Neural cell (in vitro differentiated cells): Measurements from ENCODE around the gene NBDY.

Source experiments
- EP300 ChIP-seq: fragments of 450-650 bp; conservative IDR thresholded peaks from 2 replicates; pipeline ENCODE4 v1.6.1; 2014; ENCODE audit warnings: antibody characterized with exemption, mild to moderate bottlenecking, moderate library complexity; ENCODE audit not compliant: poor library complexity, severe bottlenecking
- EZH2 ChIP-seq: fragments of 200-600, 300-800 bp; shearing (Covaris generic), sonication (generic); IDR thresholded peaks from 2 replicates; pipeline ENCODE4 v1.6.1; 2014; ENCODE audit warnings: antibody characterized with exemption, low read length, borderline replicate concordance, mild to moderate bottlenecking; ENCODE audit not compliant: insufficient read depth, poor library complexity, severe bottlenecking
- MXI1 ChIP-seq: fragments of 450-650 bp; conservative IDR thresholded peaks from 2 replicates; pipeline ENCODE4 v1.6.1; 2014; ENCODE audit warnings: antibody characterized with exemption, mild to moderate bottlenecking; ENCODE audit not compliant: poor library complexity, severe bottlenecking
- POLR2AphosphoS5 ChIP-seq: IDR thresholded peaks from 2 replicates; pipeline ENCODE4 v1.6.1; 2012
- RAD21 ChIP-seq: fragments of 450-650 bp; conservative IDR thresholded peaks from 2 replicates; pipeline ENCODE4 v1.6.1; 2014; ENCODE audit warnings: antibody characterized with exemption, mild to moderate bottlenecking, moderate library complexity
- REST ChIP-seq: IDR thresholded peaks from 2 replicates; pipeline ENCODE4 v1.6.1; 2012; ENCODE audit warnings: borderline replicate concordance
- TAF1 ChIP-seq: IDR thresholded peaks from 2 replicates; pipeline ENCODE4 v1.6.1; 2012; ENCODE audit warnings: low read depth
- TF ChIP-seq, protein P1 (sequence below): fragments of 450-650 bp; IDR thresholded peaks from 2 replicates; pipeline ENCODE4 v1.5.1; 2014; ENCODE audit warnings: antibody characterized with exemption, mild to moderate bottlenecking, moderate library complexity; ENCODE audit not compliant: poor library complexity, severe bottlenecking

DNA sequence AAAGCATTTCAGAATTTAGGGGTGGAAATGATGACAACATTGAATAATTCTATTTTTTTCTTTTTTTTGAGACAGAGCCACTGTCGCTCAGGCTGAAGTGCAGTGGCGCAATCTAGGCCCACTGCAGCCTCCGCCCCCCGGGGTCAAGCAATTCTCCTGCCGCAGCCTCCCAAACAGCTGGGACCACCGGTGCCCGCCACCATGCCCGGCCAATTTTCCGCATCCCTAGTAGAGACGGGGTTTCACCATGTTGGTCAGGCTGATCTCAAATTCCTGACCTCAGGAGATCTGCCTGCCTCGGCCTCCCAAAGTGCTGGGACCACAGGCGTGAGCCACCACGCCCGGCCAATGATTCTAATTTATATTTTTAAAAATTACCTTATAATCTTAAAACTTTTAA is 7.2 kb downstream of the NBDY start:
- no peak for TF ChIP-seq EZH2
- TF ChIP-seq, protein P1, sequence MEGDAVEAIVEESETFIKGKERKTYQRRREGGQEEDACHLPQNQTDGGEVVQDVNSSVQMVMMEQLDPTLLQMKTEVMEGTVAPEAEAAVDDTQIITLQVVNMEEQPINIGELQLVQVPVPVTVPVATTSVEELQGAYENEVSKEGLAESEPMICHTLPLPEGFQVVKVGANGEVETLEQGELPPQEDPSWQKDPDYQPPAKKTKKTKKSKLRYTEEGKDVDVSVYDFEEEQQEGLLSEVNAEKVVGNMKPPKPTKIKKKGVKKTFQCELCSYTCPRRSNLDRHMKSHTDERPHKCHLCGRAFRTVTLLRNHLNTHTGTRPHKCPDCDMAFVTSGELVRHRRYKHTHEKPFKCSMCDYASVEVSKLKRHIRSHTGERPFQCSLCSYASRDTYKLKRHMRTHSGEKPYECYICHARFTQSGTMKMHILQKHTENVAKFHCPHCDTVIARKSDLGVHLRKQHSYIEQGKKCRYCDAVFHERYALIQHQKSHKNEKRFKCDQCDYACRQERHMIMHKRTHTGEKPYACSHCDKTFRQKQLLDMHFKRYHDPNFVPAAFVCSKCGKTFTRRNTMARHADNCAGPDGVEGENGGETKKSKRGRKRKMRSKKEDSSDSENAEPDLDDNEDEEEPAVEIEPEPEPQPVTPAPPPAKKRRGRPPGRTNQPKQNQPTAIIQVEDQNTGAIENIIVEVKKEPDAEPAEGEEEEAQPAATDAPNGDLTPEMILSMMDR = no peak
- TF ChIP-seq RAD21 = no peak
- TF ChIP-seq REST = no peak
- TF ChIP-seq EP300 = no peak
- TF ChIP-seq POLR2AphosphoS5 = no peak
- TF ChIP-seq TAF1 = no peak
- TF ChIP-seq MXI1 = no peak
